ENCODE data around the gene PEA15. TPM values are rescaled to one million over a fixed set of nuclear protein-coding genes. Genes with fewer than 3 reads are reported as not detected.

The PEA15 gene
- total RNA-seq, 1 experiment from 2014 or later = 183 TPM

DNA sequence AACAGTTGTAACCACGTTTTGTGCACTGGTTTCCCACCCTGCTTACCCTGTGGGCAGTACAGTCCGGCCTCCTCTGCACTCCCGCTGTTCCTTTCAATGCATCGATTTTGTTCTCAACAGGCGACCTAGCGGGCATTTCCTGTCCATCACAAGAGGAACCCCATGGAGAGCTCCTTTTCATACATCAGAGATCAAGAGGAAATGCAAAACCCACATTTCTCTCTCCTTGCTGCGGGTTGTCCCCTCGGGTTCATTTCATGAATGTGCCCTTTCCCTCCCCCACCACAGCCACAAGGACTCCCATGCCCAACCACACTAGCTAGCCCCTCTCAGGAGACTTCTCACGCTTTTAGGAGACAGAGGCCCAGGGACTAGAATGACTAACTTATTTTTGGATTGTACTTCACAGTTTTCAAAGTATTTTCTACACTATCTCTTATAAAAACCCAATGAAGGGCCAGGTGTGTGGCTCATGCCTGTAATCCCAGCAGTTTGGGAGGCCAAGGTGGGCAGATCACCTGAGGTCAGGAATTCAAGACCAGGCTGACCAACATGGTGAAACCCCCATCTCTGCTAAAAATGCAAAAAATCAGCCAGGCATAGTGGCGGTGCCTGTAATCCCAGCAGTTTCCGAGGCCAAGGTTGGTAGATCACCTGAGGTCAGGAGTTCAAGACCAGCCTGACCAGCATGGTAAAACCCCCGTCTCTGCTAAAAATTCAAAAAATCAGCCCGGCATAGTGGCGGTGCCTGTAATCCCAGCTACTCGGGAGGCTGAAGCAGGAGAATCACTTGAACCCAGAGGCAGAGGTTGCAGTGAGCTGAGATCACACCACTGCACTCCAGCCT lies 35.4 kb upstream of the PEA15 start:
- no peaks in the 10 kb centered on the region for H3K36me3 Mint-ChIP-seq (ENCODE audit: insufficient read depth, unreplicated experiment)
- DNase-seq (ENCODE audit: unreplicated experiment) = no peak
- H3K9me3 Mint-ChIP-seq (ENCODE audit: unreplicated experiment) = no peaks in the 10 kb centered on the region
- ChIA-PET POLR2A (interaction anchor here (0.7 to 1.5 kb wide), 3 partner anchors 12 to 93 kb away, joined by 3 to 6 read pairs (median 4); partner anchors contain the start of gene DCAF8), CTCF (interaction anchor here (0.5 to 2.5 kb wide), 8 partner anchors 17 to 125 kb away, joined by 3 to 10 read pairs (median 4); no protein-coding TSS in a partner anchor)
- peaks cover 6% of the 10 kb centered on the region for H3K4me1 Mint-ChIP-seq (ENCODE audit: insufficient read depth, unreplicated experiment)
- peaks cover 49% of the 10 kb centered on the region for H3K27me3 Mint-ChIP-seq (ENCODE audit: insufficient read depth, unreplicated experiment)
- intact Hi-C loops (cut with micrococcal nuclease) = no loop called here
- H3K27ac Mint-ChIP-seq (ENCODE audit: low read depth, unreplicated experiment) = no peak overlapping the region
- BruUV-seq (replicated peaks) = no TSS peak
- H3K4me3 Mint-ChIP-seq (ENCODE audit: unreplicated experiment) = no peak overlapping the region
- TF ChIP-seq, protein P1, sequence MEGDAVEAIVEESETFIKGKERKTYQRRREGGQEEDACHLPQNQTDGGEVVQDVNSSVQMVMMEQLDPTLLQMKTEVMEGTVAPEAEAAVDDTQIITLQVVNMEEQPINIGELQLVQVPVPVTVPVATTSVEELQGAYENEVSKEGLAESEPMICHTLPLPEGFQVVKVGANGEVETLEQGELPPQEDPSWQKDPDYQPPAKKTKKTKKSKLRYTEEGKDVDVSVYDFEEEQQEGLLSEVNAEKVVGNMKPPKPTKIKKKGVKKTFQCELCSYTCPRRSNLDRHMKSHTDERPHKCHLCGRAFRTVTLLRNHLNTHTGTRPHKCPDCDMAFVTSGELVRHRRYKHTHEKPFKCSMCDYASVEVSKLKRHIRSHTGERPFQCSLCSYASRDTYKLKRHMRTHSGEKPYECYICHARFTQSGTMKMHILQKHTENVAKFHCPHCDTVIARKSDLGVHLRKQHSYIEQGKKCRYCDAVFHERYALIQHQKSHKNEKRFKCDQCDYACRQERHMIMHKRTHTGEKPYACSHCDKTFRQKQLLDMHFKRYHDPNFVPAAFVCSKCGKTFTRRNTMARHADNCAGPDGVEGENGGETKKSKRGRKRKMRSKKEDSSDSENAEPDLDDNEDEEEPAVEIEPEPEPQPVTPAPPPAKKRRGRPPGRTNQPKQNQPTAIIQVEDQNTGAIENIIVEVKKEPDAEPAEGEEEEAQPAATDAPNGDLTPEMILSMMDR (IDR thresholded peaks at IDR 0.05; ENCODE audit: unreplicated experiment) = no peak

DNA sequence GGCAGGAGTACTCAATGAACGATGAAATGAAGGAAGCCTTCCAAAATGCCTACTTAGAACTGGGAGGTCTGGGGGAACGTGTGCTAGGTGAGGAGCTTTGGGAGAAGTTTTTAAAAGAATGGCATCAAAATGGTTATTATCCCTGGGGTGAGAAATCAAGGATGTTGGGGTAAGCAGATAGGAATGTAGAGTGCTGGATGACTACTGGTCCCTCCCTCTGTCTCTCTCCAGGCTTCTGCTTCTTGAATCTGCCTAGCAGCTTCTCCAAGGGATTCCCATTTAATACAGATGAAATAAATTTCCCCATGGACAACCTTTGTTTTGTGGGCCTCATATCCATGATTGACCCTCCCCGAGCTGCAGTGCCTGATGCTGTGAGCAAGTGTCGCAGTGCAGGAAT lies 33.8 kb upstream of the PEA15 start:
- H3K4me3 Mint-ChIP-seq (ENCODE audit: unreplicated experiment) = no peak overlapping the region
- intact Hi-C loops (cut with micrococcal nuclease) = no loop called here
- no peaks in the 10 kb centered on the region for H3K9me3 Mint-ChIP-seq (ENCODE audit: unreplicated experiment)
- H3K4me1 Mint-ChIP-seq (ENCODE audit: insufficient read depth, unreplicated experiment) = peaks cover 6% of the 10 kb centered on the region
- TF ChIP-seq, protein P1 (IDR thresholded peaks at IDR 0.05; ENCODE audit: unreplicated experiment) = no peak
- no TSS peak for BruUV-seq (replicated peaks)
- no peak overlapping the region for H3K27ac Mint-ChIP-seq (ENCODE audit: low read depth, unreplicated experiment)
- H3K27me3 Mint-ChIP-seq (ENCODE audit: insufficient read depth, unreplicated experiment) = peaks cover 33% of the 10 kb centered on the region
- ChIA-PET CTCF (interaction anchor here (0.6 to 2.5 kb wide), 8 partner anchors 16 to 120 kb away, joined by 3 to 9 read pairs (median 3); no protein-coding TSS in a partner anchor), POLR2A (no interaction called here)
- no peaks in the 10 kb centered on the region for H3K36me3 Mint-ChIP-seq (ENCODE audit: insufficient read depth, unreplicated experiment)
- no peak for DNase-seq (ENCODE audit: unreplicated experiment)

DNA sequence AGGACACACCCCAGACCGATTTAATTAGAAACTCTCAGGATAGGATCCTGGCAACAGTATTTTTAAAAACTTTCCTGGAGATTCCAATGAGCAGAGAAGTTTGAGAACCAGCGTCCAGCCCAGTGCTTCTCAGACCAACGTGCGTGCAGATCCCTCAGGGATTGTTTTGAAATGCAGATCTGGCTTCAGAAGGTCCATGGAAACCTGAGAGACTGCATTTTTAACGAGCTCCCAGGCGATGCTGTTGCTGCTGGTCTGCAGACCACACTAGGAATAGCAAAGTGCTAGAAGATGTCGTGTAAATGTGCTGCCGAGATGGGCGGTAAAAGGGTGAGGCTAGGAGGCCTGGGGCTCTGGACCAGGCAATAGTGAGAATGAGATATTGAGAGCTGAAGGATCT lies 33.2 kb upstream of the PEA15 start:
- no peak overlapping the region for H3K27ac Mint-ChIP-seq (ENCODE audit: low read depth, unreplicated experiment)
- H3K9me3 Mint-ChIP-seq (ENCODE audit: unreplicated experiment) = no peaks in the 10 kb centered on the region
- DNase-seq (ENCODE audit: unreplicated experiment) = no peak
- H3K36me3 Mint-ChIP-seq (ENCODE audit: insufficient read depth, unreplicated experiment) = no peaks in the 10 kb centered on the region
- CTCF ChIA-PET = interaction anchor here (0.7 to 2.6 kb wide), 7 partner anchors 17 to 204 kb away, joined by 3 to 9 read pairs (median 6); partner anchors contain the start of gene IGSF8
- intact Hi-C loops (cut with micrococcal nuclease) = no loop called here
- BruUV-seq (replicated peaks) = no TSS peak
- peaks cover 6% of the 10 kb centered on the region for H3K4me1 Mint-ChIP-seq (ENCODE audit: insufficient read depth, unreplicated experiment)
- H3K27me3 Mint-ChIP-seq (ENCODE audit: insufficient read depth, unreplicated experiment) = peaks cover 27% of the 10 kb centered on the region
- POLR2A ChIA-PET = no interaction called here
- H3K4me3 Mint-ChIP-seq (ENCODE audit: unreplicated experiment) = no peak overlapping the region
- TF ChIP-seq, protein P1 (IDR thresholded peaks at IDR 0.05; ENCODE audit: unreplicated experiment) = no peak

DNA sequence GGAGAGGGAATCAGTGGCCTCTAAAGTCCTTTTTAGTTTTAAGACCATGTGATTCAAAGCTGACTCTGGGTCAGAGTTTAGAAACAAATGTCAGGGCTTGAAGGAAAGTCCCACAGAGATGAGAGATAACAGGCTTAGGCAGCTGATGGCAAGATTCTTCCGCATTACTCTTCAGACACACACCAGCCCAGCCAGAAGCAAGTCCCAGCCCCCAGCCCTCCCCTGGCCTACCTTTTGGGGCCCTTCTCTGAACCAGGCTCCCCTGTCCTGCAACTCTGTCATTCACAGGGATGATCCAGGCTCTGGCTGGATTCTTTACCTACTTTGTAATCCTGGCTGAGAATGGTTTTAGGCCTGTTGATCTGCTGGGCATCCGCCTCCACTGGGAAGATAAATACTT lies 28.0 kb upstream of the PEA15 start:
- intact Hi-C loops (cut with micrococcal nuclease) = no loop called here

More for the DNA sequence above, 28.0 kb upstream of the PEA15 start:
- Mint-ChIP-seq H3K9me3 (ENCODE audit: unreplicated experiment) (no peaks in the 10 kb centered on the region), H3K27me3 (ENCODE audit: insufficient read depth, unreplicated experiment) (peaks cover 45% of the 10 kb centered on the region), H3K4me1 (ENCODE audit: insufficient read depth, unreplicated experiment) (no peaks in the 10 kb centered on the region), H3K36me3 (ENCODE audit: insufficient read depth, unreplicated experiment) (no peaks in the 10 kb centered on the region), H3K27ac (ENCODE audit: low read depth, unreplicated experiment) (no peak overlapping the region), H3K4me3 (ENCODE audit: unreplicated experiment) (no peak overlapping the region)
- no TSS peak for BruUV-seq (replicated peaks)
- CTCF ChIA-PET = interaction anchor here (0.6 kb wide), 2 partner anchors 19 to 77 kb away, joined by 3 read pairs; no protein-coding TSS in a partner anchor
- TF ChIP-seq, protein P1 (IDR thresholded peaks at IDR 0.05; ENCODE audit: unreplicated experiment) = no peak
- no peak for DNase-seq (ENCODE audit: unreplicated experiment)
- POLR2A ChIA-PET = no interaction called here

Measured in MCF 10A (cell line).